GM10248 (cell line): ENCODE data around the gene MAML3.

Experiments
- CTCF ChIA-PET: fragments of 300-600 bp; sonication (Branson Sonifier 250); formaldehyde crosslinking; extraction: SDS; loops from one replicate; lab custom pipeline; 2021; ENCODE audit warnings: antibody characterized with exemption; lab: Yijun Ruan, JAX
- POLR2A ChIA-PET: fragments of 350-650 bp; sonication (Branson Sonifier 250); formaldehyde crosslinking; extraction: SDS; loops from one replicate; lab custom pipeline; 2020; ENCODE audit warnings: antibody characterized with exemption; lab: Yijun Ruan, JAX
- DNase-seq: peaks from one replicate; pipeline ENCODE4 v3.0.0; 2012; ENCODE audit errors: extremely low spot score
- CTCF ChIP-seq: IDR thresholded peaks from 2 replicates; pipeline ENCODE4 v1.5.1; 2012; ENCODE audit warnings: mild to moderate bottlenecking, low read depth; ENCODE audit errors: extremely low read depth, missing control alignments, control extremely low read depth

The MAML3 gene

GRCh38 chr4:140097572-140097971 lies 56.4 kb downstream of the MAML3 start:
- no peak for DNase-seq
- ChIA-PET CTCF (interaction anchor here (1.3 kb wide), 1 partner anchor 23 kb away, joined by 3 read pairs; no protein-coding TSS in a partner anchor), POLR2A (no interaction called here)
- TF ChIP-seq CTCF: no peak

- no peak for DNase-seq
- ChIA-PET POLR2A (no interaction called here), CTCF (interaction anchor here (1.3 kb wide), 1 partner anchor 24 kb away, joined by 3 read pairs; no protein-coding TSS in a partner anchor)
- no peak for TF ChIP-seq CTCF
Measured at GRCh38 chr4:140096921-140097320, 57.1 kb downstream of the MAML3 start.

GRCh38 chr4:140096483-140096861 lies 57.5 kb downstream of the MAML3 start:
- TF ChIP-seq CTCF: no peak
- CTCF ChIA-PET: no interaction called here
- POLR2A ChIA-PET: no interaction called here
- DNase-seq: no peak

- CTCF ChIA-PET: interaction anchor here (0.8 kb wide), 1 partner anchor 10 kb away, joined by 3 read pairs; no protein-coding TSS in a partner anchor
- TF ChIP-seq CTCF: no peak
- POLR2A ChIA-PET: no interaction called here
- no peak for DNase-seq
Measured at GRCh38 chr4:140095694-140096482, 58.1 kb downstream of the MAML3 start.

- ChIA-PET CTCF (no interaction called here), POLR2A (no interaction called here)
- no peak for TF ChIP-seq CTCF
- DNase-seq: no peak
Measured at GRCh38 chr4:140094438-140095420, 59.3 kb downstream of the MAML3 start.

GRCh38 chr4:140092094-140092851 lies 61.7 kb downstream of the MAML3 start:
- DNase-seq: no peak
- ChIA-PET CTCF (no interaction called here), POLR2A (no interaction called here)
- TF ChIP-seq CTCF: no peak
